HEK293T (cell line): ENCODE results near the gene SCARB2.

ENCODE experiments used
- ARNT ChIP-seq: fragments of 450-650 bp; IDR thresholded peaks from 2 replicates; pipeline ENCODE4 v1.6.1; 2017; ENCODE audit warnings: mild to moderate bottlenecking
- BHLHE40 ChIP-seq: fragments of 450-650 bp; IDR thresholded peaks from 2 replicates; pipeline ENCODE4 v1.6.1; 2016; ENCODE audit warnings: mild to moderate bottlenecking, moderate library complexity, borderline replicate concordance
- ELF4 ChIP-seq: fragments of 450-650 bp; IDR thresholded peaks from 2 replicates; pipeline ENCODE4 v1.6.1; 2017; ENCODE audit warnings: antibody characterized with exemption
- FOXA1 ChIP-seq: fragments of 450-650 bp; IDR thresholded peaks from 2 replicates; pipeline ENCODE4 v1.6.1; 2016; ENCODE audit warnings: mild to moderate bottlenecking
- FOXK2 ChIP-seq: fragments of 450-650 bp; IDR thresholded peaks from 2 replicates; pipeline ENCODE4 v1.6.1; 2016; ENCODE audit warnings: mild to moderate bottlenecking
- LEF1 ChIP-seq: fragments of 450-650 bp; IDR thresholded peaks from 2 replicates; pipeline ENCODE4 v1.6.1; 2017; ENCODE audit warnings: mild to moderate bottlenecking, borderline replicate concordance
- NFRKB ChIP-seq: fragments of 450-650 bp; IDR thresholded peaks from 2 replicates; pipeline ENCODE4 v1.6.1; 2016; ENCODE audit warnings: mild to moderate bottlenecking, moderate library complexity
- PKNOX1 ChIP-seq: fragments of 450-650 bp; IDR thresholded peaks from 2 replicates; pipeline ENCODE4 v1.6.1; 2016
- SP1 ChIP-seq: fragments of 450-650 bp; IDR thresholded peaks from 2 replicates; pipeline ENCODE4 v1.6.1; 2017
- TARDBP ChIP-seq: fragments of 450-650 bp; IDR thresholded peaks from 2 replicates; pipeline ENCODE4 v1.6.1; 2016

GRCh38 chr4:76260571-76260970, 46.9 kb upstream of the SCARB2 start:
- TF ChIP-seq LEF1 (no peak), ARNT (no peak), TARDBP (no peak), ELF4 (no peak), FOXK2 (no peak), BHLHE40 (no peak), FOXA1 (no peak), NFRKB (no peak), SP1 (no peak), PKNOX1 (no peak)
